T-cell (primary cell): ENCODE data around the gene MEN1. TPM values are rescaled to one million over a fixed set of nuclear protein-coding genes. Genes with fewer than 3 reads are reported as not detected.

Source experiments
- ATAC-seq, 4 experiments: fragments of 200-7000 bp in 3 of 4; fragments of 150-1000 bp in 1 of 4; cut with Tn5 transposase; replicated peaks in 1 of 4; 1 replicate in 3 of 4; 2 replicates in 1 of 4; pipeline ENCODE4 v1.10.0; 2021; ENCODE audit warnings: moderate library complexity in 3 of 4, mild to moderate bottlenecking in 2 of 4, moderate number of reproducible peaks in 1 of 4
- CTCF ChIA-PET, 2 donors: fragments of 300-600 bp; sonication (Branson Sonifier 250); formaldehyde crosslinking; loops; one replicate each; lab custom pipeline; 2022; ENCODE audit warnings: antibody characterized with exemption in 2 of 2; lab: Charles Lee
- POLR2A ChIA-PET, 2 donors: fragments of 300-600 bp; sonication (Branson Sonifier 250); formaldehyde crosslinking; loops; one replicate each; lab custom pipeline; 2022; ENCODE audit warnings: antibody characterized with exemption in 2 of 2; lab: Charles Lee
- DNase-seq, 35 experiments: peaks; one replicate each; pipeline versions ENCODE4 v3.0.0 to v3.0.0-alpha.2; 2013 to 2023
- H3K27ac ChIP-seq: one replicate; pipeline ENCODE4 v1.5.1; 2013; ENCODE audit warnings: low read length
- H3K27me3 ChIP-seq, 2 experiments: replicated peaks in 1 of 2; 1 replicate in 1 of 2; 2 replicates in 1 of 2; pipeline versions ENCODE4 v1.6.1 to v1.7.0; 2013; ENCODE audit warnings: low read length in 1 of 2, mixed read lengths in 1 of 2; ENCODE audit not compliant: control insufficient read depth in 2 of 2, insufficient read depth in 2 of 2; ENCODE audit errors: extremely low read depth in 1 of 2
- H3K36me3 ChIP-seq, 2 donors: 1 replicate in 1 of 2; 2 replicates in 1 of 2; pipeline versions ENCODE4 v1.6.1 to v1.7.0; 2013; ENCODE audit warnings: low read length in 1 of 2; ENCODE audit not compliant: control insufficient read depth in 2 of 2, insufficient read depth in 1 of 2; ENCODE audit errors: extremely low read depth in 1 of 2
- H3K4me1 ChIP-seq, 2 experiments: 1 replicate in 1 of 2; 2 replicates in 1 of 2; pipeline versions ENCODE4 v1.6.1 to v1.7.0; 2013; ENCODE audit warnings: low read length in 2 of 2, mixed read lengths in 1 of 2; ENCODE audit not compliant: insufficient read depth in 2 of 2, control insufficient read depth in 1 of 2; ENCODE audit errors: extremely low read depth in 1 of 2
- H3K4me3 ChIP-seq, 2 donors: 1 replicate in 1 of 2; 2 replicates in 1 of 2; pipeline versions ENCODE4 v1.5.1 to v1.7.0; 2013; ENCODE audit warnings: mild to moderate bottlenecking in 2 of 2, low read length in 1 of 2, moderate library complexity in 1 of 2; ENCODE audit not compliant: control insufficient read depth in 1 of 2; ENCODE audit errors: extremely low read depth in 1 of 2
- H3K9me3 ChIP-seq: 2 replicates; pipeline ENCODE4 v1.7.0; 2013
- H3K27ac Mint-ChIP-seq, 2 donors: one replicate each; pipeline ENCODE4 v1.8.0; 2020 to 2021; ENCODE audit warnings: mild to moderate bottlenecking in 2 of 2, mixed read lengths in 2 of 2
- H3K27me3 Mint-ChIP-seq, 2 donors: one replicate each; pipeline ENCODE4 v1.8.0; 2021 to 2022; ENCODE audit warnings: mixed read lengths in 2 of 2
- H3K36me3 Mint-ChIP-seq: one replicate; pipeline ENCODE4 v1.8.0; 2021; ENCODE audit warnings: mixed read lengths
- H3K4me1 Mint-ChIP-seq, 3 donors: one replicate each; pipeline ENCODE4 v1.8.0; 2020 to 2022; ENCODE audit warnings: mixed read lengths in 3 of 3, mild to moderate bottlenecking in 1 of 3
- H3K4me3 Mint-ChIP-seq, 3 donors: one replicate each; pipeline ENCODE4 v1.8.0; 2020 to 2022; ENCODE audit warnings: mild to moderate bottlenecking in 3 of 3, mixed read lengths in 3 of 3, moderate library complexity in 3 of 3
- H3K9me3 Mint-ChIP-seq, 3 donors: one replicate each; pipeline ENCODE4 v1.8.0; 2020 to 2022; ENCODE audit warnings: mixed read lengths in 3 of 3
- WGBS: methylation state at CpG from one replicate; pipeline ENCODE4 v1.1.5; 2013; ENCODE audit warnings: missing lambda C conversion rate; ENCODE audit not compliant: insufficient coverage; 5-methylcytosine and 5-hydroxymethylcytosine counted together
- total RNA-seq, 35 experiments: library from RNA in 6 of 35; stranded (reverse) in 6 of 35; fragments of 120-200 nt in 1 of 35; gene quantifications; one replicate each; pipeline versions ENCODE4 v1.2.1 to v1.2.4 and lab custom pipeline; 2013 to 2026

Gene MEN1
- total RNA-seq, 5 donors from 2014 or later (not counting 1 experiment from before 2014, with no cell fraction given) = 31.7 to 62.0 (median 49.6) TPM

GRCh38 chr11:64839335-64839734 lies 29.0 kb upstream of the MEN1 start:
- no peaks in the 10 kb centered on the region for H3K9me3 ChIP-seq
- Mint-ChIP-seq H3K4me3 (no peak overlapping the region), H3K36me3 (peaks cover 3% of the 10 kb centered on the region), H3K27ac (no peak overlapping the region), H3K4me1 (peaks cover 7 to 13% (median 9%) of the 10 kb centered on the region in 3 donors), H3K9me3 (no peaks in the 10 kb centered on the region), H3K27me3 (no peaks in the 10 kb centered on the region)
- no peaks in the 10 kb centered on the region for H3K27me3 ChIP-seq
- peaks cover 11 to 17% of the 10 kb centered on the region in 2 donors for H3K36me3 ChIP-seq
- DNase-seq = no peak
- ChIA-PET POLR2A (no interaction called here), CTCF (no interaction called here)
- 92% methylated on average over 12 of the region's 13 CpGs for WGBS
- peaks cover 0 to 18% of the 10 kb centered on the region in 2 experiments for H3K4me1 ChIP-seq
- ATAC-seq = no peak
- no peak overlapping the region for H3K27ac ChIP-seq
- H3K4me3 ChIP-seq = no peak overlapping the region

GRCh38 chr11:64838600-64839334 lies 28.4 kb upstream of the MEN1 start:
- Mint-ChIP-seq H3K4me3 (no peak overlapping the region), H3K36me3 (peaks cover 3% of the 10 kb centered on the region), H3K4me1 (peaks cover 3 to 9% (median 6%) of the 10 kb centered on the region in 3 donors), H3K27me3 (no peaks in the 10 kb centered on the region), H3K9me3 (no peaks in the 10 kb centered on the region), H3K27ac (no peak overlapping the region)
- Histone ChIP-seq H3K4me3 (no peak overlapping the region), H3K9me3 (no peaks in the 10 kb centered on the region), H3K27ac (no peak overlapping the region), H3K36me3 (peaks cover 11 to 18% of the 10 kb centered on the region in 2 donors), H3K4me1 (peaks cover 0 to 13% of the 10 kb centered on the region in 2 experiments), H3K27me3 (no peaks in the 10 kb centered on the region)
- CTCF ChIA-PET = no interaction called here
- DNase-seq (no peak), ATAC-seq (no peak)
- POLR2A ChIA-PET = no interaction called here
- WGBS = 99% methylated on average over 17 of the region's 28 CpGs

- peaks cover 11 to 23% of the 10 kb centered on the region in 2 donors for H3K36me3 ChIP-seq
- 95% methylated on average over 8 of the region's 10 CpGs for WGBS
Measured at GRCh38 chr11:64837887-64838351, 27.6 kb upstream of the MEN1 start.

GRCh38 chr11:64836448-64837072 lies 26.2 kb upstream of the MEN1 start:
- ChIA-PET POLR2A (interaction anchor here in 1 of 2 donors (0.6 kb wide), 1 partner anchor 329 kb away, joined by 4 read pairs; no protein-coding TSS in a partner anchor), CTCF (interaction anchor here (0.5 to 1.0 kb wide), 4 partner anchors 9 to 477 kb away, joined by 3 to 5 read pairs (median 4); no protein-coding TSS in a partner anchor)
- Mint-ChIP-seq H3K27ac (no peak overlapping the region), H3K4me1 (no peaks in the 10 kb centered on the region), H3K4me3 (no peak overlapping the region), H3K9me3 (no peaks in the 10 kb centered on the region), H3K36me3 (peaks cover 10% of the 10 kb centered on the region), H3K27me3 (no peaks in the 10 kb centered on the region)
- no peaks in the 10 kb centered on the region for H3K9me3 ChIP-seq
- peaks cover 0 to 6% of the 10 kb centered on the region in 2 experiments for H3K4me1 ChIP-seq
- DNase-seq (no peak), ATAC-seq (no peak)
- H3K36me3 ChIP-seq = peaks cover 11 to 25% of the 10 kb centered on the region in 2 donors
- H3K4me3 ChIP-seq = no peak overlapping the region
- H3K27ac ChIP-seq = no peak overlapping the region
- 91% methylated on average over 5 of the region's 16 CpGs for WGBS
- H3K27me3 ChIP-seq = no peaks in the 10 kb centered on the region

More at GRCh38 chr11:64837887-64838351, 27.6 kb upstream of the MEN1 start:
- POLR2A ChIA-PET = no interaction called here
- Histone ChIP-seq H3K27me3 (no peaks in the 10 kb centered on the region), H3K27ac (no peak overlapping the region), H3K4me1 (peaks cover 0 to 6% of the 10 kb centered on the region in 2 experiments), H3K9me3 (no peaks in the 10 kb centered on the region), H3K4me3 (no peak overlapping the region)
- H3K36me3 Mint-ChIP-seq = peaks cover 3% of the 10 kb centered on the region
- no peaks in the 10 kb centered on the region for H3K27me3 Mint-ChIP-seq
- no peak for DNase-seq
- CTCF ChIA-PET = interaction anchor here in 1 of 2 donors (1.0 kb wide), 1 partner anchor 256 kb away, joined by 3 read pairs; no protein-coding TSS in a partner anchor
- no peak for ATAC-seq
- H3K27ac Mint-ChIP-seq = no peak overlapping the region
- H3K4me1 Mint-ChIP-seq = peaks cover 0 to 1% (median under 1%) of the 10 kb centered on the region in 3 donors
- no peaks in the 10 kb centered on the region for H3K9me3 Mint-ChIP-seq
- no peak overlapping the region for H3K4me3 Mint-ChIP-seq

GRCh38 chr11:64835616-64836447 lies 25.5 kb upstream of the MEN1 start:
- ATAC-seq (no peak), DNase-seq (no peak)
- ChIA-PET CTCF (interaction anchor here (0.5 to 0.6 kb wide), 2 partner anchors 51 to 478 kb away, joined by 5 read pairs; no protein-coding TSS in a partner anchor), POLR2A (interaction anchor here in 1 of 2 donors (0.5 kb wide), 1 partner anchor 14 kb away, joined by 4 read pairs; no protein-coding TSS in a partner anchor)
- no peak overlapping the region for H3K27ac Mint-ChIP-seq
- no peak overlapping the region for H3K4me3 Mint-ChIP-seq
- H3K36me3 Mint-ChIP-seq = peaks cover 10% of the 10 kb centered on the region
- no peaks in the 10 kb centered on the region for H3K9me3 Mint-ChIP-seq
- Histone ChIP-seq H3K27me3 (no peaks in the 10 kb centered on the region), H3K36me3 (peaks cover 11 to 29% of the 10 kb centered on the region in 2 donors), H3K27ac (no peak overlapping the region), H3K4me1 (peaks cover 0 to 6% of the 10 kb centered on the region in 2 experiments), H3K4me3 (no peak overlapping the region), H3K9me3 (no peaks in the 10 kb centered on the region)
- WGBS = 89% methylated on average over 12 of the region's 17 CpGs
- no peaks in the 10 kb centered on the region for H3K27me3 Mint-ChIP-seq
- H3K4me1 Mint-ChIP-seq = no peaks in the 10 kb centered on the region
